DOHH2 (cell line): ENCODE data around the gene MSX1.

ENCODE experiments used
- EZH2phosphoT487 ChIP-seq: fragments of 200-600 bp; sonication (generic); IDR thresholded peaks from 2 replicates; pipeline ENCODE4 v1.6.1; 2017; ENCODE audit warnings: borderline replicate concordance, mild to moderate bottlenecking, antibody characterized with exemption, low read length, moderate library complexity, mixed read lengths
- TF ChIP-seq, protein P1 (sequence below): fragments of 200-600 bp; sonication (generic); IDR thresholded peaks from one replicate; pipeline ENCODE4 v1.5.1; 2014; ENCODE audit warnings: antibody characterized with exemption, mild to moderate bottlenecking, low read depth, low read length; ENCODE audit not compliant: poor library complexity, severe bottlenecking

DNA sequence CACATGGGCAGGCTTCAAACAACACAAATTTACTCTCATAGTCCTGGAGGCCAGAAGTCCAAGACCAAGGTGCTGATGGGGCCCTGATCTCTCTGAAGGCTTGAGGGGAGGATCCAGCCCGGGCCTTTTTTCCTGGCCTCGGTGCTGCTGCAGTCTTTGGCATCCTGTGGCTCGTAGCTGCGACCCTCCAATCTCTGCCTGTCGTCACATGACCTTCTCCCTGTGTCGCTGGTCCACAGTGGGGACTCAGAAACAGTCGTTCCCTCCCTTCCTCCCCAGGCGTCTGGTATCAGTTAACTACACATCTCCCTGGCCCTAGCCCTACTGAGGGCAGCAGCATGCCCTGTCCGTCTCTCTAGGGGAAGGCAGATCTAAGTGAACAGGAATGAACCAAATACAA is 19.1 kb upstream of the MSX1 start:
- TF ChIP-seq, protein P1, sequence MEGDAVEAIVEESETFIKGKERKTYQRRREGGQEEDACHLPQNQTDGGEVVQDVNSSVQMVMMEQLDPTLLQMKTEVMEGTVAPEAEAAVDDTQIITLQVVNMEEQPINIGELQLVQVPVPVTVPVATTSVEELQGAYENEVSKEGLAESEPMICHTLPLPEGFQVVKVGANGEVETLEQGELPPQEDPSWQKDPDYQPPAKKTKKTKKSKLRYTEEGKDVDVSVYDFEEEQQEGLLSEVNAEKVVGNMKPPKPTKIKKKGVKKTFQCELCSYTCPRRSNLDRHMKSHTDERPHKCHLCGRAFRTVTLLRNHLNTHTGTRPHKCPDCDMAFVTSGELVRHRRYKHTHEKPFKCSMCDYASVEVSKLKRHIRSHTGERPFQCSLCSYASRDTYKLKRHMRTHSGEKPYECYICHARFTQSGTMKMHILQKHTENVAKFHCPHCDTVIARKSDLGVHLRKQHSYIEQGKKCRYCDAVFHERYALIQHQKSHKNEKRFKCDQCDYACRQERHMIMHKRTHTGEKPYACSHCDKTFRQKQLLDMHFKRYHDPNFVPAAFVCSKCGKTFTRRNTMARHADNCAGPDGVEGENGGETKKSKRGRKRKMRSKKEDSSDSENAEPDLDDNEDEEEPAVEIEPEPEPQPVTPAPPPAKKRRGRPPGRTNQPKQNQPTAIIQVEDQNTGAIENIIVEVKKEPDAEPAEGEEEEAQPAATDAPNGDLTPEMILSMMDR, result no peak
- no peak for TF ChIP-seq EZH2phosphoT487
